SU-DHL-6 (cell line): ENCODE results near the gene SLC25A23.

Source experiments
- EZH2phosphoT487 ChIP-seq: fragments of 200-600 bp; sonication (generic), shearing (Covaris generic); conservative IDR thresholded peaks from 2 replicates; pipeline ENCODE4 v1.6.1; 2018; ENCODE audit warnings: mild to moderate bottlenecking, antibody characterized with exemption, low read length, moderate library complexity, mixed read lengths
- TF ChIP-seq, protein P1 (sequence below): fragments of 200-600 bp; sonication (generic); IDR thresholded peaks from one replicate; pipeline ENCODE4 v1.5.1; 2017; ENCODE audit warnings: antibody characterized with exemption, mild to moderate bottlenecking, low read length, moderate library complexity; ENCODE audit not compliant: insufficient read depth, poor library complexity, severe bottlenecking

DNA sequence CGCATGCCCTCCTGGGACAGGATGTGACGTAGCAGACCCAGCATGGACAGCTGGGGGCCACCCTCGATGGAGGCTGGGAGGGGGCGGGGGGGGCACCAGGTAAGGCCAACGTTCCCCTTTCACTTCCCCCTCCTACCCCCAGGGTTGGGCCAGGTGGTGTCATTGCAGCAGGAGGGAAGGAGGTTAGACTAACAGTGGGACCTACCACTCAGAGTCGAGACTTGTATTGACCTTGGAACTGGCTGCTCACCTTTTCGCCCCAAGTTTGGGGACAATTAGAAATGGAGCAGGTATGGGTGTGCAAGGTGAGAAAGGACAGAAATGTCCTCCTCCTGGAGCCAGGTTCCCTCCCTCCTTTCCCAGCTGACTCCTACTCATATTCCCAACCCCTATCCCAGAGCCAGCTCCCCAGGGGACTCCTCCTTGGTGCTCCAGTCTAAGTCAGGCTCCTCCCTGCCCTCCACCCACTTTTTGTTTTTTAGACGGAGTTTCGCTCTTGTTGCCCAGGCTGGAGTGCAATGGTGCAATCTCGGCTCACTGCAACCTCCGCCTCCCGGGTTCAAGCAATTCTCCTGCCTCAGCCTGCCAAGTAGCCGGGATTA is 17.4 kb downstream of the SLC25A23 start:
- TF ChIP-seq, protein P1, sequence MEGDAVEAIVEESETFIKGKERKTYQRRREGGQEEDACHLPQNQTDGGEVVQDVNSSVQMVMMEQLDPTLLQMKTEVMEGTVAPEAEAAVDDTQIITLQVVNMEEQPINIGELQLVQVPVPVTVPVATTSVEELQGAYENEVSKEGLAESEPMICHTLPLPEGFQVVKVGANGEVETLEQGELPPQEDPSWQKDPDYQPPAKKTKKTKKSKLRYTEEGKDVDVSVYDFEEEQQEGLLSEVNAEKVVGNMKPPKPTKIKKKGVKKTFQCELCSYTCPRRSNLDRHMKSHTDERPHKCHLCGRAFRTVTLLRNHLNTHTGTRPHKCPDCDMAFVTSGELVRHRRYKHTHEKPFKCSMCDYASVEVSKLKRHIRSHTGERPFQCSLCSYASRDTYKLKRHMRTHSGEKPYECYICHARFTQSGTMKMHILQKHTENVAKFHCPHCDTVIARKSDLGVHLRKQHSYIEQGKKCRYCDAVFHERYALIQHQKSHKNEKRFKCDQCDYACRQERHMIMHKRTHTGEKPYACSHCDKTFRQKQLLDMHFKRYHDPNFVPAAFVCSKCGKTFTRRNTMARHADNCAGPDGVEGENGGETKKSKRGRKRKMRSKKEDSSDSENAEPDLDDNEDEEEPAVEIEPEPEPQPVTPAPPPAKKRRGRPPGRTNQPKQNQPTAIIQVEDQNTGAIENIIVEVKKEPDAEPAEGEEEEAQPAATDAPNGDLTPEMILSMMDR, result no peak
- no peak for TF ChIP-seq EZH2phosphoT487
